ENCODE data around the gene BMPR1B. TPM values are rescaled to one million over a fixed set of nuclear protein-coding genes. Genes with fewer than 3 reads are reported as not detected.
"Not testable (repeated sequence)": the region's sequence is repeated elsewhere in the genome, so short reads cannot be mapped to it uniquely, and the experiment has no call there.

The BMPR1B gene
- total and polyA plus RNA-seq, 2 donors (not counting 1 experiment from before 2014, with no cell fraction given) = not detected

DNA sequence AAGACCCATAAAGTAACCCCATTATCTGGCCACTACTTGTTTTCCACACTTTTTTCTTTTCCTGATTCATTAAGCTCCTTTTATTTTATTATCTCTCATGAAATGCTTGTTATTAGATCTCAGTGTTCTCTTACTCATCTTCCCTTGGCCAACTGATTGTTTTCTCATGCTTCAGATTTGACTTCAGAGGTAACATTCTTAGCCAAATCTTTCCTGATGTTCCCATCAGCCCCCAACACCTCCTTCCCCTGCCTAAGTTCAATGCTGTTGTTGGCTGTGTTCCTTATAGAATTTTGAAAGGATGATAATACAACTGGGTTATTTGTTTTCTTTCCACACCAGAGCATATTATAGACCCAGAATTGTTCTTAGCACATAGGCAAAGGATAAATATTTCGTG is 75.6 kb downstream of the BMPR1B start:
- no peaks in the 10 kb centered on the region for H3K4me1 Mint-ChIP-seq
- ATAC-seq (ENCODE audit: low read depth) = no peak
- no peaks in the 10 kb centered on the region for H3K79me2 ChIP-seq (ENCODE audit: control insufficient read depth, insufficient read depth, low read length)
- no peak for TF ChIP-seq EZH2 (IDR thresholded peaks at IDR 0.05; ENCODE audit: borderline replicate concordance, insufficient read depth, low read depth, low read length, poor library complexity, severe bottlenecking)
- TF ChIP-seq, protein P1, sequence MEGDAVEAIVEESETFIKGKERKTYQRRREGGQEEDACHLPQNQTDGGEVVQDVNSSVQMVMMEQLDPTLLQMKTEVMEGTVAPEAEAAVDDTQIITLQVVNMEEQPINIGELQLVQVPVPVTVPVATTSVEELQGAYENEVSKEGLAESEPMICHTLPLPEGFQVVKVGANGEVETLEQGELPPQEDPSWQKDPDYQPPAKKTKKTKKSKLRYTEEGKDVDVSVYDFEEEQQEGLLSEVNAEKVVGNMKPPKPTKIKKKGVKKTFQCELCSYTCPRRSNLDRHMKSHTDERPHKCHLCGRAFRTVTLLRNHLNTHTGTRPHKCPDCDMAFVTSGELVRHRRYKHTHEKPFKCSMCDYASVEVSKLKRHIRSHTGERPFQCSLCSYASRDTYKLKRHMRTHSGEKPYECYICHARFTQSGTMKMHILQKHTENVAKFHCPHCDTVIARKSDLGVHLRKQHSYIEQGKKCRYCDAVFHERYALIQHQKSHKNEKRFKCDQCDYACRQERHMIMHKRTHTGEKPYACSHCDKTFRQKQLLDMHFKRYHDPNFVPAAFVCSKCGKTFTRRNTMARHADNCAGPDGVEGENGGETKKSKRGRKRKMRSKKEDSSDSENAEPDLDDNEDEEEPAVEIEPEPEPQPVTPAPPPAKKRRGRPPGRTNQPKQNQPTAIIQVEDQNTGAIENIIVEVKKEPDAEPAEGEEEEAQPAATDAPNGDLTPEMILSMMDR (IDR thresholded peaks at IDR 0.05) = no peak
- H3K36me3 ChIP-seq (replicated peaks in 1 of 2; ENCODE audit: control extremely low read depth in 1 of 2, control insufficient read depth in 1 of 2, extremely low read depth in 1 of 2, insufficient read depth in 2 of 2, low read length in 1 of 2) = no peaks in the 10 kb centered on the region
- no peak overlapping the region for H3K4me3 ChIP-seq (ENCODE audit: control extremely low read depth in 1 of 5, extremely low read depth in 1 of 5, insufficient read depth in 1 of 5, low read depth in 2 of 5, low read length in 4 of 5)
- no peaks in the 10 kb centered on the region for H3K27me3 Mint-ChIP-seq
- H3K27ac ChIP-seq (ENCODE audit: low read length in 2 of 2) = no peak overlapping the region
- H3K9me3 Mint-ChIP-seq (ENCODE audit: insufficient read depth) = no peaks in the 10 kb centered on the region
- POLR2A ChIA-PET = no interaction called here
- H3K4me3 Mint-ChIP-seq = no peak overlapping the region
- H2AFZ ChIP-seq (ENCODE audit: insufficient read depth, low read depth, low read length, poor library complexity, severe bottlenecking) = no peak overlapping the region
- no peak overlapping the region for H3K27ac Mint-ChIP-seq
- no CpG with 5 or more reads among the region's 1 CpG for WGBS (ENCODE audit: insufficient coverage)
- CTCF ChIA-PET = no interaction called here
- no peak overlapping the region for H3K4me2 ChIP-seq (replicated peaks; ENCODE audit: low read depth, low read length, poor library complexity, severe bottlenecking)
- DNase-seq = no peak
- H4K20me1 ChIP-seq (ENCODE audit: control insufficient read depth, insufficient read depth, low read length, poor library complexity, severe bottlenecking) = no peaks in the 10 kb centered on the region
- no peak overlapping the region for H3K9ac ChIP-seq (ENCODE audit: low read length)
- H3K9me3 ChIP-seq (ENCODE audit: control extremely low read depth in 1 of 3, control insufficient read depth in 2 of 3, insufficient read depth in 1 of 3, low read length in 2 of 3) = no peaks in the 10 kb centered on the region
- H3K4me1 ChIP-seq (ENCODE audit: control insufficient read depth in 2 of 2, insufficient read depth in 2 of 2, low read length in 2 of 2) = no peaks in the 10 kb centered on the region
- no peaks in the 10 kb centered on the region for H3K27me3 ChIP-seq (replicated peaks in 1 of 4; ENCODE audit: control extremely low read depth in 1 of 4, control insufficient read depth in 3 of 4, insufficient read depth in 4 of 4, low read length in 3 of 4)
- intact Hi-C loops (cut with micrococcal nuclease) = no loop called here

DNA sequence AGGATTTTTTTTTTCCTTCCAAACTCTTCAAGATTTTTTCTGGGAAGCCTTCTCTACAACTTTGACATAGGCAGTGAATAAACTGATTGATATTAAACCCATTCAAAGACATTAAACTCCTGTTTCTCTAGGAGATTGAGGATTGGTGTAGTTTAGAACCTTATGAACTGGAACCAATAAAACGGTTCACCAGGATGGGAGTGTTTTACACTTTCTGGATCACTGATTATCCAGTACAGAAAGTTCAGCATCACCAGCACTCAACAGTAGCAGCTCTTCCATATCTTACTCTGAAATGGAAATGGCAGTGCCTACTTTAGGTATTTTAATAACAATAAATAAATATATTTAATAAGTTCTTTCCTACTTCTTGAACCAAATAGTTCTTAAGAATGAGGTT is 76.7 kb downstream of the BMPR1B start:
- DNase-seq = no peak
- H3K9ac ChIP-seq (ENCODE audit: low read length) = no peak overlapping the region
- POLR2A ChIA-PET = no interaction called here
- no peaks in the 10 kb centered on the region for H3K4me1 ChIP-seq (ENCODE audit: control insufficient read depth in 2 of 2, insufficient read depth in 2 of 2, low read length in 2 of 2)
- no peaks in the 10 kb centered on the region for H4K20me1 ChIP-seq (ENCODE audit: control insufficient read depth, insufficient read depth, low read length, poor library complexity, severe bottlenecking)
- Mint-ChIP-seq H3K4me1 (no peaks in the 10 kb centered on the region), H3K27ac (no peak overlapping the region), H3K9me3 (ENCODE audit: insufficient read depth) (no peaks in the 10 kb centered on the region), H3K27me3 (no peaks in the 10 kb centered on the region), H3K4me3 (no peak overlapping the region)
- no peaks in the 10 kb centered on the region for H3K9me3 ChIP-seq (ENCODE audit: control extremely low read depth in 1 of 3, control insufficient read depth in 2 of 3, insufficient read depth in 1 of 3, low read length in 2 of 3)
- H3K36me3 ChIP-seq (replicated peaks in 1 of 2; ENCODE audit: control extremely low read depth in 1 of 2, control insufficient read depth in 1 of 2, extremely low read depth in 1 of 2, insufficient read depth in 2 of 2, low read length in 1 of 2) = no peaks in the 10 kb centered on the region
- CTCF ChIA-PET = no interaction called here
- H3K27me3 ChIP-seq (replicated peaks in 1 of 4; ENCODE audit: control extremely low read depth in 1 of 4, control insufficient read depth in 3 of 4, insufficient read depth in 4 of 4, low read length in 3 of 4) = no peaks in the 10 kb centered on the region
- H3K79me2 ChIP-seq (ENCODE audit: control insufficient read depth, insufficient read depth, low read length) = no peaks in the 10 kb centered on the region
- H3K4me2 ChIP-seq (replicated peaks; ENCODE audit: low read depth, low read length, poor library complexity, severe bottlenecking) = no peak overlapping the region
- ATAC-seq (ENCODE audit: low read depth) = no peak
- no CpG with 5 or more reads among the region's 1 CpG for WGBS (ENCODE audit: insufficient coverage)
- TF ChIP-seq EZH2 (IDR thresholded peaks at IDR 0.05; ENCODE audit: borderline replicate concordance, insufficient read depth, low read depth, low read length, poor library complexity, severe bottlenecking) = no peak
- TF ChIP-seq, protein P1 (IDR thresholded peaks at IDR 0.05) = no peak
- intact Hi-C loops (cut with micrococcal nuclease) = no loop called here
- no peak overlapping the region for H3K4me3 ChIP-seq (ENCODE audit: control extremely low read depth in 1 of 5, extremely low read depth in 1 of 5, insufficient read depth in 1 of 5, low read depth in 2 of 5, low read length in 4 of 5)
- no peak overlapping the region for H3K27ac ChIP-seq (ENCODE audit: low read length in 2 of 2)
- no peak overlapping the region for H2AFZ ChIP-seq (ENCODE audit: insufficient read depth, low read depth, low read length, poor library complexity, severe bottlenecking)

DNA sequence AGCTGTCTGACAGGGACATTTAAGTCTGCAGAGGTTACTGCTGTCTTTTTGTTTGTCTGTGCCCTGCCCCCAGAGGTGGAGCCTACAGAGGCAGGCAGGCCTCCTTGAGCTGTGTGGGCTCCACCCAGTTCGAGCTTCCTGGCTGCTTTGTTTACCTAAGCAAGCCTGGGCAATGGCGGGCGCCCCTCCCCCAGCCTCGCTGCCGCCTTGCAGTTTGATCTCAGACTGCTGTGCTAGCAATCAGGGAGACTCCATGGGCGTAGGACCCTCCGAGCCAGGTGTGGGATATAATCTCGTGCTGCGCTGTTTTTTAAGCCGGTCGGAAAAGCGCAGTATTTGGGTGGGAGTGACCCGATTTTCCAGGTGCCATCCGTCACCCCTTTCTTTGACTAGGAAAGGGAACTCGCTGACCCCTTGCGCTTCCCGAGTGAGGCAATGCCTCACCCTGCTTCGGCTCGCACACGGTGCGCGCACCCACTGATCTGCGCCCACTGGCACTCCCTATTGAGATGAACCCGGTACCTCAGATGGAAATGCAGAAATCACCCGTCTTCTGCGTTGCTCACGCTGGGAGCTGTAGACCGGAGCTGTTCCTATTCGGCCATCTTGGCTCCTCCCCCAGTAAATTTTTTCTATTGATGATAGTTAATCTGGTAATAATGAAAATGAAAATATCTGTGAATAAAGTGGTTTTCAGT is 83.6 kb downstream of the BMPR1B start:
- H2AFZ ChIP-seq (ENCODE audit: insufficient read depth, low read depth, low read length, poor library complexity, severe bottlenecking); POLR2A ChIA-PET; H3K27me3 ChIP-seq (replicated peaks in 1 of 4; ENCODE audit: control extremely low read depth in 1 of 4, control insufficient read depth in 3 of 4, insufficient read depth in 4 of 4, low read length in 3 of 4); H3K27me3 Mint-ChIP-seq; H3K27ac Mint-ChIP-seq; H3K9ac ChIP-seq (ENCODE audit: low read length); H4K20me1 ChIP-seq (ENCODE audit: control insufficient read depth, insufficient read depth, low read length, poor library complexity, severe bottlenecking); H3K4me3 ChIP-seq (ENCODE audit: control extremely low read depth in 1 of 5, extremely low read depth in 1 of 5, insufficient read depth in 1 of 5, low read depth in 2 of 5, low read length in 4 of 5); CTCF ChIA-PET; H3K9me3 ChIP-seq (ENCODE audit: control extremely low read depth in 1 of 3, control insufficient read depth in 2 of 3, insufficient read depth in 1 of 3, low read length in 2 of 3); H3K9me3 Mint-ChIP-seq (ENCODE audit: insufficient read depth); ATAC-seq (ENCODE audit: low read depth); H3K4me1 ChIP-seq (ENCODE audit: control insufficient read depth in 2 of 2, insufficient read depth in 2 of 2, low read length in 2 of 2); intact Hi-C loops (cut with micrococcal nuclease); H3K79me2 ChIP-seq (ENCODE audit: control insufficient read depth, insufficient read depth, low read length); H3K4me3 Mint-ChIP-seq; H3K4me2 ChIP-seq (replicated peaks; ENCODE audit: low read depth, low read length, poor library complexity, severe bottlenecking); H3K27ac ChIP-seq (ENCODE audit: low read length in 2 of 2); H3K4me1 Mint-ChIP-seq; H3K36me3 ChIP-seq (replicated peaks in 1 of 2; ENCODE audit: control extremely low read depth in 1 of 2, control insufficient read depth in 1 of 2, extremely low read depth in 1 of 2, insufficient read depth in 2 of 2, low read length in 1 of 2); DNase-seq: not testable (repeated sequence)
- WGBS (ENCODE audit: insufficient coverage) = 97% methylated on average over 18 of the region's 29 CpGs
